ENCODE data around the gene MAP4.

The MAP4 gene

GRCh38 chr3:47877719-47878118 lies 138.5 kb downstream of the MAP4 start:
- Histone ChIP-seq H3K4me3 (ENCODE audit: low read depth, low read length) (no peak overlapping the region), H3K27ac (ENCODE audit: extremely low read depth, low read depth, low read length) (no peak overlapping the region), H3K36me3 (ENCODE audit: control insufficient read depth in 2 of 2, insufficient read depth in 1 of 2, low read length in 2 of 2) (peaks cover 4 to 19% of the 10 kb centered on the region in 2 experiments; a peak in 2 of 3 replicates), H3K9me3 (ENCODE audit: control insufficient read depth, insufficient read depth, low read depth, low read length) (no peaks in the 10 kb centered on the region), H3K4me1 (ENCODE audit: control insufficient read depth, insufficient read depth, low read length) (no peaks in the 10 kb centered on the region)
- TF ChIP-seq ZNF701 (tag by site-specific recombination; IDR thresholded peaks at IDR 0.05) (no peak), MEIS1 (CRISPR knock-in tag; IDR thresholded peaks at IDR 0.05; ENCODE audit: borderline replicate concordance) (no peak), ZNF138 (tag by site-specific recombination; IDR thresholded peaks at IDR 0.05; ENCODE audit: borderline replicate concordance) (no peak), BCL11B (tag by site-specific recombination; IDR thresholded peaks at IDR 0.05; ENCODE audit: low read depth) (no peak), ZNF571 (tag by site-specific recombination; IDR thresholded peaks at IDR 0.05) (no peak), ZFP3 (tag by site-specific recombination; IDR thresholded peaks at IDR 0.05; ENCODE audit: low read depth) (no peak), ZBTB10 (tag by site-specific recombination; IDR thresholded peaks at IDR 0.05) (no peak), ZSCAN16 (tag by site-specific recombination; IDR thresholded peaks at IDR 0.05) (no peak), SP2 (tag by site-specific recombination; IDR thresholded peaks at IDR 0.05) (no peak), ZNF660 (tag by site-specific recombination; IDR thresholded peaks at IDR 0.05) (no peak), KLF17 (tag by site-specific recombination; IDR thresholded peaks at IDR 0.05) (no peak), ZNF184 (tag by site-specific recombination; IDR thresholded peaks at IDR 0.05) (no peak), FEZF1 (tag by site-specific recombination; IDR thresholded peaks at IDR 0.05) (no peak)
- TF ChIP-seq, protein P1, sequence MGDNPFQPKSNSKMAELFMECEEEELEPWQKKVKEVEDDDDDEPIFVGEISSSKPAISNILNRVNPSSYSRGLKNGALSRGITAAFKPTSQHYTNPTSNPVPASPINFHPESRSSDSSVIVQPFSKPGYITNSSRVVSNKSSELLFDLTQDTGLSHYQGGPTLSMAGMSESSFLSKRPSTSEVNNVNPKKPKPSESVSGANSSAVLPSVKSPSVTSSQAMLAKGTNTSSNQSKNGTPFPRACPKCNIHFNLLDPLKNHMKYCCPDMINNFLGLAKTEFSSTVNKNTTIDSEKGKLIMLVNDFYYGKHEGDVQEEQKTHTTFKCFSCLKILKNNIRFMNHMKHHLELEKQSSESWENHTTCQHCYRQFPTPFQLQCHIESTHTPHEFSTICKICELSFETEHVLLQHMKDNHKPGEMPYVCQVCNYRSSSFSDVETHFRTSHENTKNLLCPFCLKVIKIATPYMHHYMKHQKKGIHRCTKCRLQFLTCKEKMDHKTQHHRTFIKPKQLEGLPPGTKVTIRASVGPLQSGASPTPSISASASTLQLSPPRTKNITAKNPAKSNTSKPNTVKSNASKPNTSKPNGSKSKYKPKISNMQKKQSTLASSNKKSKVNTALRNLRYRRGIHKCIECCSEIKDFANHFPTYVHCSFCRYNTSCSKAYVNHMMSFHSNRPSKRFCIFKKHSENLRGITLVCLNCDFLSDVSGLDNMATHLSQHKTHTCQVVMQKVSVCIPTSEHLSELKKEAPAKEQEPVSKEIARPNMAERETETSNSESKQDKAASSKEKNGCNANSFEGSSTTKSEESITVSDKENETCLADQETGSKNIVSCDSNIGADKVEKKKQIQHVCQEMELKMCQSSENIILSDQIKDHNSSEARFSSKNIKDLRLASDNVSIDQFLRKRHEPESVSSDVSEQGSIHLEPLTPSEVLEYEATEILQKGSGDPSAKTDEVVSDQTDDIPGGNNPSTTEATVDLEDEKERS (tag by site-specific recombination; IDR thresholded peaks at IDR 0.05), result no peak
- CTCF ChIA-PET, result interaction anchor here (1.2 kb wide), 1 partner anchor 112 kb away, joined by 3 read pairs; no protein-coding TSS in a partner anchor
- POLR2A ChIA-PET, result no interaction called here

GRCh38 chr3:47877290-47877689 lies 138.9 kb downstream of the MAP4 start:
- no peak for TF ChIP-seq KLF16 (tag by site-specific recombination; IDR thresholded peaks at IDR 0.05)
- TF ChIP-seq ZNF549 (tag by site-specific recombination; IDR thresholded peaks at IDR 0.05), result no peak
- no peak for TF ChIP-seq BCL6B (tag by site-specific recombination; IDR thresholded peaks at IDR 0.05)
- TF ChIP-seq MYNN (tag by site-specific recombination; IDR thresholded peaks at IDR 0.05; ENCODE audit: borderline replicate concordance), result no peak
- TF ChIP-seq SALL2 (tag by site-specific recombination; IDR thresholded peaks at IDR 0.05; ENCODE audit: borderline replicate concordance), result no peak
- no peak for TF ChIP-seq ZNF48 (tag by site-specific recombination; IDR thresholded peaks at IDR 0.05)
- TF ChIP-seq SP7 (tag by site-specific recombination; IDR thresholded peaks at IDR 0.05), result no peak
- no peak for TF ChIP-seq IKZF3 (tag by site-specific recombination; IDR thresholded peaks at IDR 0.05)
- TF ChIP-seq ZNF660 (tag by site-specific recombination; IDR thresholded peaks at IDR 0.05), result no peak
- TF ChIP-seq KLF10 (tag by site-specific recombination; IDR thresholded peaks at IDR 0.05), result no peak
- TF ChIP-seq ZNF792 (tag by site-specific recombination; IDR thresholded peaks at IDR 0.05), result no peak
- TF ChIP-seq ZNF37A (tag by site-specific recombination; IDR thresholded peaks at IDR 0.05), result no peak
- TF ChIP-seq GLI4 (tag by site-specific recombination; IDR thresholded peaks at IDR 0.05), result no peak
- TF ChIP-seq ZFP37 (tag by site-specific recombination; IDR thresholded peaks at IDR 0.05), result no peak
- TF ChIP-seq ZNF335 (tag by site-specific recombination; conservative IDR thresholded peaks at IDR 0.05), result no peak
- no peak for TF ChIP-seq ZNF658 (tag by site-specific recombination; IDR thresholded peaks at IDR 0.05)
- TF ChIP-seq ZNF157 (tag by site-specific recombination; IDR thresholded peaks at IDR 0.05), result no peak
- peaks cover 4 to 22% of the 10 kb centered on the region in 2 experiments; a peak in 2 of 3 replicates for H3K36me3 ChIP-seq (ENCODE audit: control insufficient read depth in 2 of 2, insufficient read depth in 1 of 2, low read length in 2 of 2)
- POLR2A ChIA-PET, result no interaction called here
- no peaks in the 10 kb centered on the region for H3K4me1 ChIP-seq (ENCODE audit: control insufficient read depth, insufficient read depth, low read length)
- CTCF ChIA-PET, result interaction anchor here (1.2 kb wide), 1 partner anchor 112 kb away, joined by 3 read pairs; no protein-coding TSS in a partner anchor
- no peak overlapping the region for H3K27ac ChIP-seq (ENCODE audit: extremely low read depth, low read depth, low read length)
- H3K4me3 ChIP-seq (ENCODE audit: low read depth, low read length), result no peak overlapping the region
- no peaks in the 10 kb centered on the region for H3K9me3 ChIP-seq (ENCODE audit: control insufficient read depth, insufficient read depth, low read depth, low read length)

Measured in HEK293 (cell line).